NCI-H446 treated with DMSO at 0.1 percent for 48 hours (cell line): Measurements from ENCODE around the gene NBL1.

Source experiments
- DNase-seq: peaks from one replicate; lab custom pipeline; 2025; lab: John Stamatoyannopoulos, UW

Gene NBL1

DNA sequence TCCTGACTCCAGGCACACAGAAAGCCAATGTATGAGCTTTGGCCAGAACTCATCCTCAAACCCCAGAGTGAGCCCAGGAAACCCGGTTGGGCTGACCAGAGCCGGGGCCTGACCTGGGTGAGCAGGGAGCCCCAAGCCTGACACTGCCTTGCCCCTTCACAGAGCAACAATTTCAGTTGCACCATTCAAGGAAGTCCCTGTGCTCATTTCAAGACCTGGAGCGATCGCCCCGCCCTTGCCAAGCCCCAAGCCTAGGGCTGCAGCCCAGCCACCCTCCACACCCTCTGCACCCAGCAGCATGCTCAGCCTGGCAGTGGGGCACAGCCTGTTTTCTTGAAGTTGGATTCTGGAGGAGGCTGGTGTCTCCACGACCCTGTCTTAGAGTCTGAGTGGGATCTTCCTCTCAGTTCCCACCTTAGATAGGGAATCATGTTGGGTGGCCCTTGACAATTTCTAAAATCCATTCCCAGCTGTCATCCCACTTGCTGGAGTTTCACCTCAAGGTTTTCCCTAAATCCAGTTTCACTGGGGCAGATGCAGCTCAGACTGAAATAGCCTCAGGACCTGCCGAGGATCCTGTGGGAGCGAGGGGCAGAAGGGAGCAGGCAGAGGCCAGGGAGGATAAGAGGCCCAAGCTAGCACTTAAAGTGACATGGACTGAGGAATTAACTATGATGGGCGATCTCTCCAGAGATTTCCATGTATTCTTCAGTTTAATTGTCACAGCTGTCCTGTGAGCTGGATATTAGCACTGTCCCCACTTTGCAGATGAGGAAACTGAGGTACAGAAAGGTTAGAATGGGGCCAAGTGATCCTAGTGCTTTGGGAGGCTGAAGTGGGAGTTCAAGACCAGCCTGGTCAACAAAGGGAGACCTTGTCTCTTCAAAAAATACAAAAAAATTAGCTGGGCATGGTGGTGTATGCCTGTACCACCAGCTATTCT lies 2.5 kb downstream of the NBL1 start:
- no peak for DNase-seq

DNA sequence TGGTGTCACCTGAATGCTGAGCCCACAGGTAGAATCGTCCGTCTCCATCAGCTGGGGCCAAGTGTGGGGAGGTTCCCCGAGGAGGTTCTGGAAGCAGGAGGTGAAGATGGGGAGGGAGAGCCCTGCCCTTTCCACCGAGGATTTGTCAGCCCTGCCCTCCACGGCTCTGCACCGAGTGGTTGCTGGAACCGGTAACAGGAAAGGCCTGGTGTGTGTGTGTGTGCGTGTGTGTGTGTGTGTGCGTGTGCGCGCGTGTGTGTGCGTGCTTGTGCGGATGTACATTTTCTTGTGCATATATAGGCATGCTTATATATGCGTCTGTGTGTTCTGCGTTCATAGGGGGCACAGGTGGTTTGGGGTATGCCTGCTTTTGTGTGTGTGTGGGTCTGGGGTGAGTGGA lies 3.5 kb downstream of the NBL1 start:
- DNase-seq = no peak

DNA sequence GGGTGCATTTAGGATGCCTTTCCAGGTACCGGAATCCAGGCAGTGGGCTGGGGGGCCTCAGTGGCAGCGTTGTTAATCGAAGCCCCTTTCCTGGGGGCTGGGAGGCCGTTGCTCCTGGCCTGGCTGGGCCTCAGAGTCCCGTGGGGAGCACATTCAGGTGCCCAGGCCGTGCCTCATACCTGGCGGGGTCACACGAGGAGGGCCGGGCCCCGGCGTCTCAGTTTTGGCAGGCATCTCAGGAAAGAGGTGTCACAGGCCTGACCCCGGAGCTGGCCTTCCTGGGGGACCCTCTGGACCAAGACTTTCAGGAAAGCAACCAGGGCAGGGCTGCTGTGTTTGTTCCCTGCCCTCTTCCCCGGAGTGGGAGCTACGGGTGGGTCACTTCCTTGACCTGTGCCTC lies 4.1 kb downstream of the NBL1 start:
- DNase-seq = no peak

- DNase-seq = no peak
Observed at GRCh38 chr1:19648689-19649088, 4.6 kb downstream of the NBL1 start.

DNA sequence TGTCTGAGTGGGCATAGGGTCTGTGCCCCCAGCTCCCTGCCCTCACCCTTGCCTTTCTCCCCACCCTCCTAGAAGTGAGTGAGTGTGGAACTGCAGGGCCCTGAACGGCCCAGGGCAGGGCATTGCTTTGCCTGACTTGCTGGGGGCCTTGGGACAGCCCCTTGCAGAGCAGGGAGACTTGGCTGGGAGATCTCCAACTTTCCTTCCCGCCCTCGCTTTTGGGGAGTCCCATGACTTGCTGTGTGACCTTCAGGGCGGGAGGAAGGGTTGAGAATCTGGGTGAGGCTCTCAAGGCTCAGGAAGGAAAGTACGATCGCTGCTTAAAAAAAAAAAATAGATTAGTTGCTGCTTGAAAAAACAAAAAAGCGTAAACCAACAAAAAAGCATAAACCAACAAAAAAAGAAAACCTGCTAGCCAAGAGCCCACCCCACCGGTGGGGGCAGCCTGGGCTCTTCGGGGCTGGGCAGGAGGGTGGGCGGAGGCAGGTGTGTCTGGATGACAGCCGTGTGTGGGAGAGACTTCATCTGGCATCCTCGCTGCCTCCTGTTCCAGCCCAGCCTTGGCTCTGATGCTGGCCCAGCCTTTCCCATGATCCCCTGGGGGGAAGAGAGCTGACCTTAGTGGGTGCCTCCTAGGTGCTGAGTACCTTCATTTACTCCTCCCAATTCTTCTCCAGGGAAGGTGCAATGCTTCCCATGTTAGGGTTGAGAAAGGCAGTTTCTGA lies 6.5 kb downstream of the NBL1 start:
- no peak for DNase-seq

- DNase-seq = no peak
Observed at GRCh38 chr1:19651141-19651737, 7.1 kb downstream of the NBL1 start.

DNA sequence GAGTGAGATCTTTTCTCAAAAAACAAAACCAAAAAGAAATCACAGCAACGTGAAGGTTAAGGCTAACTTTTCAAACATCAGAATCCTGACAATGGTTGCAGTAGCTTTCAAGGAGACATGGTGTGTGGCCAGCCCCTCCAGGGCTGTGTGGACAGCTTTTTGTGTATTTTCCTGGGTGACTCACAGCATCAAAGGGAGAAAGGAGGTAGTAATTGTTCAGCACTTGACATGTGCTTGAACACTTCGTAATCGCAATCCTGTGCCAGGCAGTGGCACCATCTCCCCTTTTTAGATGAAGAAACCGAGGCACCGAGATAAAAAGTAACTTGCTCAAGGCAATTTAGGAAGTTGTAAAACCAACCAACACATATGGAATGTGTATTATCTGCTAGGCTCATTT lies 10.3 kb downstream of the NBL1 start:
- no peak for DNase-seq

- no peak for DNase-seq
Observed at GRCh38 chr1:19654886-19655717, 11.0 kb downstream of the NBL1 start.

DNA sequence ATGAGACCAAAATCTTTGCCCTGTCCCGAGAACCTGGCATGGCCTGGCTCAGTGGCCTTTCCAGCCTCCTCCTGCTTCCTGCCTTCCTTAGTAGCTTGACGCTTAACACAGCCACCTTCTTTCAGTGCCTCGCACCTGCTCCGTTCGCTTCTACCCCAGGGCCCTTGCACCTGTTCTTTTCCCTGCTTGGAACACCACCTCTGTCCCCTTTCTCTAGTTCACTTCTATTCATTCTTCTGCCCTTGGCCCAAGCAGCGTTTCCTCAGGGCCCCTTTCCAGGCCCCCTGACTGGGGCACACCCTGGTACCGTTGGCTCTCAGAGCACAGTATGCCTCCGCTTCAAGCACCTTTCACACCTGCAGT lies 11.6 kb downstream of the NBL1 start:
- no peak for DNase-seq

DNA sequence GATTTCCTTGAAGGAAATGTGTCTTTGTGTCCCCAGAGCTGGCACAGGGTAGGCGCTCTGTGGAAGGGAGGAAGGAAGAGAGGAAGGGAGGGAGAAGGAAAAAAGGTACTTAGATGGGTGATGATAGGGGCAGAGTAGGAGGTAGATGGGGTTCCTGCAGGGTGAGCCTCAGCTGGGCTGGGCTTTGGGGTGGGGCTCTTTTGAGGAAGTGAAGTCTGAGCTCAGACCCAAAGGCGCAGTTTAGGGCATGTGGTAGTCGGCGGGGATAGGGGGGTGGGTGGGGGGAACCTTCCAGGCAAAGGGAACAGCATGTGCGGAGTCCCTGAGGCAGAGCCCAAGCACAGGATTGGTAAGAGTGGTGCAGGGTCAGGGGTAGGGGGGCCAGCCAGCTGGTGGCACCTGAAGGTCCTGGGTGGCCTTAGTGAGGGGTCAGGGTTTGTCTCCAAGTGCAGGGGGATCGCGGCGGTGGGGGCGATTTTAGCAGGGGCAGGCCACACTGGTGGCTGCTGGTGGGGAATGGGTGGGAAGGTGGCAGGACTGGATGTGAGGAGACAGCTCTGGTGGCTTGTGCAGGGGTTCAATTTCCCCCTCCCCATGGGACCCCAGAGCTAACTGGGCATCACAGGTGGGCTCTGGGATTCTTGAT lies 12.1 kb downstream of the NBL1 start:
- no peak for DNase-seq

DNA sequence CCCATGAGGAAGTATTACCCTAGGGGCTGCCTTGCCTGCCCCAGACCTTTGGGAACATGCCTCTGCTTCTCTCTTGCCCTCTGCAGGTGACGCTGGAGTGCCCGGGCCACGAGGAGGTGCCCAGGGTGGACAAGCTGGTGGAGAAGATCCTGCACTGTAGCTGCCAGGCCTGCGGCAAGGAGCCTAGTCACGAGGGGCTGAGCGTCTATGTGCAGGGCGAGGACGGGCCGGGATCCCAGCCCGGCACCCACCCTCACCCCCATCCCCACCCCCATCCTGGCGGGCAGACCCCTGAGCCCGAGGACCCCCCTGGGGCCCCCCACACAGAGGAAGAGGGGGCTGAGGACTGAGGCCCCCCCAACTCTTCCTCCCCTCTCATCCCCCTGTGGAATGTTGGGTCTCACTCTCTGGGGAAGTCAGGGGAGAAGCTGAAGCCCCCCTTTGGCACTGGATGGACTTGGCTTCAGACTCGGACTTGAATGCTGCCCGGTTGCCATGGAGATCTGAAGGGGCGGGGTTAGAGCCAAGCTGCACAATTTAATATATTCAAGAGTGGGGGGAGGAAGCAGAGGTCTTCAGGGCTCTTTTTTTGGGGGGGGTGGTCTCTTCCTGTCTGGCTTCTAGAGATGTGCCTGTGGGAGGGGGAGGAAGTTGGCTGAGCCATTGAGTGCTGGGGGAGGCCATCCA lies 12.8 kb downstream of the NBL1 start:
- DNase-seq = no peak

- no peak for DNase-seq
Observed at GRCh38 chr1:19657511-19657910, 13.4 kb downstream of the NBL1 start.

DNA sequence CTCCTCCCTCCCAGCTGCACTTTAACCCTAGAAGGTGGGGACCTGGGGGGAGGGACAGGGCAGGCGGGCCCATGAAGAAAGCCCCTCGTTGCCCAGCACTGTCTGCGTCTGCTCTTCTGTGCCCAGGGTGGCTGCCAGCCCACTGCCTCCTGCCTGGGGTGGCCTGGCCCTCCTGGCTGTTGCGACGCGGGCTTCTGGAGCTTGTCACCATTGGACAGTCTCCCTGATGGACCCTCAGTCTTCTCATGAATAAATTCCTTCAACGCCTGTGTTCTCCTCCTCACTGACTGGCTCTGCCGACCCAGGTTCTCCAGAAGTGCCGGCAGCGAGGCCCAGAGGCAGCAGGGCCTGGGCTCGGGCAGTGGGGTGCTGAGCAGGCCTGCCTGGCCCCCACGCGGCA lies 14.1 kb downstream of the NBL1 start:
- DNase-seq = no peak

DNA sequence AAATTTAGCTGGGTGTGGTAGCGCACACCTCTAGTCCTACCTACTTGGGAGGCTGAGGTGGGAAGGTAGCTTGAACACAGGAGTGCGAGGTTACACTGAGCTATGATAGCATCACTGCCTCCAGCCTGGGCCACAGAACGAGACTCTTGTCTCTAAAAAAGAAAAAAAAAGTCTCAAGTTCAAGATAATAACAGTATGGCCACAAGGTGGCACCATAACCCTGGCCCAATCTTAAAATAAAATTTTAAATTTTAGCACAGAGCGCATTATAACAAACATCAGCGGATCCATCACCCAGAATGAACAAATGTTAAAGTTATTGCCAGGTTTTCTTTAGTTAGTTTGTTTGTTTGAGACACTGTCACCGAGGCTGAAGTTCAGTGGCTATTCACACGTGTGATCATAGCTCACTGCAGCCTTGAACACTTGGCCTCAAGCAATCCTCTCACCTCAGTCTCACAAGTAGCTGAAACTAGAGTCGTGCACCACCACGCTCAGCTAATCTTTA lies 17.7 kb downstream of the NBL1 start:
- DNase-seq = peak; percentile 8

- DNase-seq = no peak
Observed at GRCh38 chr1:19662313-19662712, 18.2 kb downstream of the NBL1 start.

DNA sequence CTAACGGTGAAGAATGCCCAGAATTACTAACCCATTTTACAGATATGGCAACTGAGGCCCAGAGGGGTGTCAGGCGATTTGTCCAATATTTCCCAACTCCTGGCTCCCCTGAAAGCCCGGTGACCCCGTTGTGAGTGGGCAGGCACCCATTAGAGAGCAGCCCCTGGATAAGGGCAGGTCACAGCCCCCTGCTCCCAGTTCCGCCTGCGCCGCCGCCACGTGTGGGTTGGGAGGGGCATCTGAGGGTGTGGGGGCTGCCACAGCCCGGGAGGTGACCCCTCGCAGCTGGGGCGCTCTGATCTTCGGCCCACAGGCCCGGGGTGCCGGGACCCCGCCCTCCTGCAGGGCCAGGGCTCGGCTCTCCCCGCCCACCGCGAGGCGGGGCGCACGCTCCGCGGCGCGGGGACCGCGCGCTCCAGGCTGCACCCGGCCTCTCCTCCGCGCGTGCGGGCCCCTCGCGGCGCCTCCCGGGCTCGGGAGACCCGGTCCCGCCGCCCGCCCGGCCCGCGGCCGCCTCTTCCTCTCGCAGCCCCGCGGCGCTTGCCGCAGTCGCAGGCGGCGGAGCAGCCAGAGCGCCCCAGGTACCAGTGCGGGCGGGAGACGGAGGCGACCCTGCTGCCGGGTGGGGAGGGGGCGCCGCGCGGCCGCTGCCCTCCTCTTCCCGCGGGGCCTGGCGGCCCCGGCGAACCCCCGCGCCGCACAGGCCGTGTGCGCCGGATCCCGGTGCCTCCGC lies 20.5 kb downstream of the NBL1 start, which contains the start of gene HTR6:
Gene HTR6, plus strand, starts transcription at position 423 of the 733 bp plus-strand sequence. CDS start 879 bp downstream, outside the sequence.
- DNase-seq = no peak

GRCh38 chr1:19665186-19665495 lies 21.0 kb downstream of the NBL1 start:
- DNase-seq = no peak

DNA sequence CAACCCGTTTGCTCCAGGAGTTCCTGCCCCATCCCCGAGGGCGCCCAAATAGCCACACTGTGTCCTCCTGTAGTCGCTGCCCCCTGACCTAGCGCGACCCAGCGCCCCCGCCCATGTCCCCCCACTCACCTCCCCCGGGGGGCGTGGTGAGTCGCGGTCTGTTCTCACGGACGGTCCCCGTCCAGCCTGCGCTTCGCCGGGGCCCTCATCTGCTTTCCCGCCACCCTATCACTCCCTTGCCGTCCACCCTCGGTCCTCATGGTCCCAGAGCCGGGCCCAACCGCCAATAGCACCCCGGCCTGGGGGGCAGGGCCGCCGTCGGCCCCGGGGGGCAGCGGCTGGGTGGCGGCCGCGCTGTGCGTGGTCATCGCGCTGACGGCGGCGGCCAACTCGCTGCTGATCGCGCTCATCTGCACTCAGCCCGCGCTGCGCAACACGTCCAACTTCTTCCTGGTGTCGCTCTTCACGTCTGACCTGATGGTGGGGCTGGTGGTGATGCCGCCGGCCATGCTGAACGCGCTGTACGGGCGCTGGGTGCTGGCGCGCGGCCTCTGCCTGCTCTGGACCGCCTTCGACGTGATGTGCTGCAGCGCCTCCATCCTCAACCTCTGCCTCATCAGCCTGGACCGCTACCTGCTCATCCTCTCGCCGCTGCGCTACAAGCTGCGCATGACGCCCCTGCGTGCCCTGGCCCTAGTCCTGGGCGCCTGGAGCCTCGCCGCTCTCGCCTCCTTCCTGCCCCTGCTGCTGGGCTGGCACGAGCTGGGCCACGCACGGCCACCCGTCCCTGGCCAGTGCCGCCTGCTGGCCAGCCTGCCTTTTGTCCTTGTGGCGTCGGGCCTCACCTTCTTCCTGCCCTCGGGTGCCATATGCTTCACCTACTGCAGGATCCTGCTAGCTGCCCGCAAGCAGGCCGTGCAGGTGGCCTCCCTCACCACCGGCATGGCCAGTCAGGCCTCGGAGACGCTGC lies 21.7 kb downstream of the NBL1 start:
- no peak for DNase-seq

DNA sequence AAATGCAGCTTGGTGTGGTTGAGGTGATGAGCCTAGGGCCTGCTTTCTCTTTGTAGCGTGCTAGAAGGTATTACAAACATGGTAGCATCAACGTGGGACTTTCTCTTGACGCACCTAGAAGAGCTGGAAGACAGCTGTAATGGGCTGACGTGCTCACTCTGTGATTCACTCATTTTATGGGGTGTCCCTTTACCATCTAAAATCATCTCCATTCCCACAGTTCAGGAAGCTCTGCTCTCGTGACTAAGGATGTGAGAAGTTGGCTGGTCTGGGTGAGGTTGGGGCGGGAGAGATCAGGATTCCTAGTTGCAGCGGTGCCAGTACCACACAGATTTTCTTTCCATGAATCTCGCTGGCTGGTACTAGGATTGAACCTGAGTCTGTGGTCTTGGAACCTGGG lies 24.8 kb downstream of the NBL1 start:
- no peak for DNase-seq
